HepG2 (cell line): ENCODE data around the gene PYGB. TPM values are rescaled to one million over a fixed set of nuclear protein-coding genes. Genes with fewer than 3 reads are reported as not detected.

Experiments used
- ASH2L ChIP-seq: fragments of 300-600, 200-600 bp; sonication (generic); IDR thresholded peaks from 2 replicates; pipeline ENCODE4 v1.7.0; 2017; ENCODE audit warnings: low read depth, mild to moderate bottlenecking, moderate library complexity, mixed read lengths, low read length; ENCODE audit not compliant: insufficient read length
- ATAD3A ChIP-seq: sonication (generic); formaldehyde crosslinking; IDR thresholded peaks from 2 replicates; pipeline ENCODE4 v1.4.0; 2020; ENCODE audit warnings: missing genetic modification reagents
- ETV6 ChIP-seq: sonication (generic); formaldehyde crosslinking; conservative IDR thresholded peaks from 2 replicates; pipeline ENCODE4 v1.4.0; 2020; ENCODE audit warnings: missing genetic modification reagents
- IRF2 ChIP-seq: IDR thresholded peaks from 2 replicates; pipeline ENCODE4 v1.6.1; 2018; ENCODE audit warnings: missing genetic modification reagents, missing compliant biosample characterization
- JUN ChIP-seq: sonication (generic); formaldehyde crosslinking; IDR thresholded peaks from 2 replicates; pipeline ENCODE4 v1.4.0; 2020; ENCODE audit warnings: mild to moderate bottlenecking, missing genetic modification reagents
- NCOA2 ChIP-seq: sonication (generic); formaldehyde crosslinking; IDR thresholded peaks from 2 replicates; pipeline ENCODE4 v1.8.0; 2022; ENCODE audit warnings: inconsistent platforms
- NFE2 ChIP-seq: sonication (generic); formaldehyde crosslinking; IDR thresholded peaks from 2 replicates; pipeline ENCODE4 v1.4.0; 2020; ENCODE audit warnings: missing genetic modification reagents
- NR2F1 ChIP-seq, 2 experiments: fragments of 450-650 bp in 1 of 2; formaldehyde crosslinking in 1 of 2; IDR thresholded peaks; 2 replicates each; pipeline versions ENCODE4 v1.5.0 to v1.6.1; 2016 to 2020; ENCODE audit warnings: mild to moderate bottlenecking in 1 of 2, missing compliant biosample characterization in 1 of 2, missing genetic modification reagents in 1 of 2, moderate library complexity in 1 of 2
- ONECUT2 ChIP-seq: sonication (generic); formaldehyde crosslinking; IDR thresholded peaks from 2 replicates; pipeline ENCODE4 v1.4.0; 2020; ENCODE audit warnings: missing genetic modification reagents
- SNAPC2 ChIP-seq: sonication (generic); formaldehyde crosslinking; IDR thresholded peaks from 2 replicates; pipeline ENCODE4 v1.8.1; 2022; ENCODE audit warnings: mild to moderate bottlenecking, missing genetic modification reagents
- SP1 ChIP-seq, 2 experiments: fragments of 450-650 bp in 1 of 2; sonication (generic) in 1 of 2; formaldehyde crosslinking in 1 of 2; IDR thresholded peaks; 2 replicates each; pipeline versions ENCODE4 v1.4.0 to v1.6.1; 2016 to 2020; ENCODE audit warnings: missing genetic modification reagents in 1 of 2
- TOPORS ChIP-seq: sonication (generic); formaldehyde crosslinking; IDR thresholded peaks from 2 replicates; pipeline ENCODE4 v1.8.0; 2023; ENCODE audit warnings: mild to moderate bottlenecking, missing genetic modification reagents
- ZBTB1 ChIP-seq: sonication (generic); formaldehyde crosslinking; IDR thresholded peaks from 2 replicates; pipeline ENCODE4 v1.4.0; 2020; ENCODE audit warnings: missing genetic modification reagents, borderline replicate concordance
- ZNF30 ChIP-seq: sonication (generic); formaldehyde crosslinking; IDR thresholded peaks from 2 replicates; pipeline ENCODE4 v1.5.0; 2020; ENCODE audit warnings: mild to moderate bottlenecking, missing genetic modification reagents
- ZNF326 ChIP-seq: sonication (generic); formaldehyde crosslinking; IDR thresholded peaks from 2 replicates; pipeline ENCODE4 v1.4.0; 2020; ENCODE audit warnings: missing genetic modification reagents, borderline replicate concordance
- ZNF552 ChIP-seq: sonication (generic); formaldehyde crosslinking; IDR thresholded peaks from 2 replicates; pipeline ENCODE4 v1.9.0; 2022; ENCODE audit warnings: missing genetic modification reagents, mild to moderate bottlenecking, borderline replicate concordance
- ZNF709 ChIP-seq: sonication (generic); formaldehyde crosslinking; IDR thresholded peaks from 2 replicates; pipeline ENCODE4 v1.5.0; 2020; ENCODE audit warnings: mild to moderate bottlenecking, missing genetic modification reagents
- polyA plus RNA-seq, 8 experiments: library from polyadenylated mRNA; depleted of rRNA in 3 of 8; stranded (reverse) in 7 of 8; unstranded in 1 of 8; fragments of >200 nt; fragmentation: Illumina TruSeq in 4 of 8; extraction: Trizol in 4 of 8; gene quantifications; 2 replicates each; pipeline versions ENCODE4 v1.2.1 to v1.2.3, GENCODE V29; 2011 to 2016; ENCODE audit warnings: low read depth in 4 of 8, missing spikeins in 1 of 8, mixed read lengths in 1 of 8; ENCODE audit not compliant: insufficient read depth in 1 of 8
- total RNA-seq, 5 experiments: library from RNA; depleted of rRNA; stranded (reverse); fragments of >200 nt; fragmentation: Illumina TruSeq; extraction: Trizol; gene quantifications; 2 replicates each; pipeline ENCODE4 v1.2.3, GENCODE V29; 2016; ENCODE audit warnings: low read depth in 1 of 5
- TF ChIP-seq, protein P1 (sequence below): sonication (generic); formaldehyde crosslinking; IDR thresholded peaks from 2 replicates; pipeline ENCODE4 v1.4.0; 2020; ENCODE audit warnings: missing genetic modification reagents
- TF ChIP-seq, protein P2 (sequence below): sonication (generic); formaldehyde crosslinking; IDR thresholded peaks from 2 replicates; pipeline ENCODE4 v1.4.0; 2020; ENCODE audit warnings: missing genetic modification reagents, borderline replicate concordance
- TF ChIP-seq, protein P3 (sequence below): sonication (generic); formaldehyde crosslinking; IDR thresholded peaks from 2 replicates; pipeline ENCODE4 v1.4.0; 2020; ENCODE audit warnings: missing genetic modification reagents
- TF ChIP-seq, protein P4 (sequence below): IDR thresholded peaks from 2 replicates; pipeline ENCODE4 v1.6.1; 2012; ENCODE audit warnings: inconsistent platforms
- TF ChIP-seq, protein P5 (sequence below): sonication (generic); formaldehyde crosslinking; conservative IDR thresholded peaks from 2 replicates; pipeline ENCODE4 v1.8.1; 2023; ENCODE audit warnings: missing genetic modification reagents

The PYGB gene
- total and polyA plus RNA-seq, 2 of the 13 experiments (the other 11 are each of a cell fraction or from before 2014, with no cell fraction given): 24.2 to 86.3 TPM

DNA sequence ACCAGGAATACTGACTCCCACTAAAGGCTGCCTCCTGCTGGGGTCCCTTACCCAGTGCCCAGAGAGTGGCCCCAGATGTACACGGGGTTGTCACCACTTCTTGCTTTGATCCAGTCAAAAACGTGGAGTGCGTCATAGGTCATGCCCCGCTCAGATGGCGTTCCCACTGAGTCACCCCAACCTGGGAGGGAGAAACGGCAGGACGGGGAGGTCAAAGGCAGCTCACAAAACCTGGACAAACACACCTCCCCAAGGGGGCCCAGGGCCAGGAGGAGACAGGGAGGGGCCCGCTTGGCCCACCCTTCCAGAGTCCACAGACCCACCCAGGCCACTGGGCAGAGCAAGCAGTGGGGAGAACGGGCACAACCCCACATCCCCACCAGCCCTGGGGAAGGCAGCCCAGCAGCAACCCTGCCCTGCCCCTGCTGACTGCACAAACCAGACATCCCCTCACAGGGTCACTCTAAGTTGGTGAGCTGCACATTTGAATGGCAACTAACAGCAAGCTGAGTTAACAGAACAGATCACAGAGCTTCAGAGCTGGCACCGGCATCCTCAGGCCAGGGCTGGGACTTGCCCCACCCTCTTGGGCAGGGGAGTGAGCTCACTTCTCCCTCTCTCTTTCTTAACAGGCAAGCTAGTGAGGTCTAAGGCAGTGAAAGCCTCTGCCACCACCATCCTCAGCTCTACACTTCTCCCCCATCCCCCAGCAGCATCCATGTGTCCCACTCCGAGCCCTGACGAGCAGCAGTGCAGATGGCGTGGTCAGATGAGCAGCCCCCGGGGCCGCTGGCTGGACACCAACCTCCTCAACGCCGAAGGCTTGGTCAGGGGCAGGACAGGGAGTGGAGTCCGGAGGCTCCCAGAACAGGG, 61.7 kb downstream of the PYGB start (continued):
- peak; percentile 1 for TF ChIP-seq ASH2L
- TF ChIP-seq NFE2 (CRISPR knock-in tag): peak; percentile 4; the same call in 1 of the 2 replicates
- TF ChIP-seq NCOA2 (CRISPR knock-in tag): no peak
- 0 out of 2 replicates have a peak, but pooled peaks have one; percentile 69 for TF ChIP-seq JUN (CRISPR knock-in tag)
- TF ChIP-seq ZNF552 (CRISPR knock-in tag): no peak
- peak; percentile 35; the same call in 1 of the 2 replicates for TF ChIP-seq IRF2 (CRISPR knock-in tag)
- TF ChIP-seq ZNF709 (CRISPR knock-in tag): no peak
- no peak for TF ChIP-seq ONECUT2 (CRISPR knock-in tag)
- TF ChIP-seq SP1 (IDR thresholded peaks at IDR 0.05): no peak
- peak; percentile 13; the same call in 1 of the 2 replicates for TF ChIP-seq SP1 (CRISPR knock-in tag; IDR thresholded peaks at IDR 0.05)
- TF ChIP-seq NR2F1 (CRISPR knock-in tag; IDR thresholded peaks at IDR 0.05): peak; percentile 84 to 89
- peak; percentile 55; the same call in 1 of the 2 replicates for TF ChIP-seq SNAPC2 (CRISPR knock-in tag)
- TF ChIP-seq, protein P1, sequence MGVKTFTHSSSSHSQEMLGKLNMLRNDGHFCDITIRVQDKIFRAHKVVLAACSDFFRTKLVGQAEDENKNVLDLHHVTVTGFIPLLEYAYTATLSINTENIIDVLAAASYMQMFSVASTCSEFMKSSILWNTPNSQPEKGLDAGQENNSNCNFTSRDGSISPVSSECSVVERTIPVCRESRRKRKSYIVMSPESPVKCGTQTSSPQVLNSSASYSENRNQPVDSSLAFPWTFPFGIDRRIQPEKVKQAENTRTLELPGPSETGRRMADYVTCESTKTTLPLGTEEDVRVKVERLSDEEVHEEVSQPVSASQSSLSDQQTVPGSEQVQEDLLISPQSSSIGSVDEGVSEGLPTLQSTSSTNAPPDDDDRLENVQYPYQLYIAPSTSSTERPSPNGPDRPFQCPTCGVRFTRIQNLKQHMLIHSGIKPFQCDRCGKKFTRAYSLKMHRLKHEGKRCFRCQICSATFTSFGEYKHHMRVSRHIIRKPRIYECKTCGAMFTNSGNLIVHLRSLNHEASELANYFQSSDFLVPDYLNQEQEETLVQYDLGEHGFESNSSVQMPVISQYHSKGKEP (CRISPR knock-in tag): 0 out of 2 replicates have a peak, but pooled peaks have one; percentile 41
- TF ChIP-seq, protein P2, sequence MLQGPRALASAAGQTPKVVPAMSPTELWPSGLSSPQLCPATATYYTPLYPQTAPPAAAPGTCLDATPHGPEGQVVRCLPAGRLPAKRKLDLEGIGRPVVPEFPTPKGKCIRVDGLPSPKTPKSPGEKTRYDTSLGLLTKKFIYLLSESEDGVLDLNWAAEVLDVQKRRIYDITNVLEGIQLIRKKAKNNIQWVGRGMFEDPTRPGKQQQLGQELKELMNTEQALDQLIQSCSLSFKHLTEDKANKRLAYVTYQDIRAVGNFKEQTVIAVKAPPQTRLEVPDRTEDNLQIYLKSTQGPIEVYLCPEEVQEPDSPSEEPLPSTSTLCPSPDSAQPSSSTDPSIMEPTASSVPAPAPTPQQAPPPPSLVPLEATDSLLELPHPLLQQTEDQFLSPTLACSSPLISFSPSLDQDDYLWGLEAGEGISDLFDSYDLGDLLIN: no peak
- TF ChIP-seq ZBTB1: no peak
- TF ChIP-seq, protein P3, sequence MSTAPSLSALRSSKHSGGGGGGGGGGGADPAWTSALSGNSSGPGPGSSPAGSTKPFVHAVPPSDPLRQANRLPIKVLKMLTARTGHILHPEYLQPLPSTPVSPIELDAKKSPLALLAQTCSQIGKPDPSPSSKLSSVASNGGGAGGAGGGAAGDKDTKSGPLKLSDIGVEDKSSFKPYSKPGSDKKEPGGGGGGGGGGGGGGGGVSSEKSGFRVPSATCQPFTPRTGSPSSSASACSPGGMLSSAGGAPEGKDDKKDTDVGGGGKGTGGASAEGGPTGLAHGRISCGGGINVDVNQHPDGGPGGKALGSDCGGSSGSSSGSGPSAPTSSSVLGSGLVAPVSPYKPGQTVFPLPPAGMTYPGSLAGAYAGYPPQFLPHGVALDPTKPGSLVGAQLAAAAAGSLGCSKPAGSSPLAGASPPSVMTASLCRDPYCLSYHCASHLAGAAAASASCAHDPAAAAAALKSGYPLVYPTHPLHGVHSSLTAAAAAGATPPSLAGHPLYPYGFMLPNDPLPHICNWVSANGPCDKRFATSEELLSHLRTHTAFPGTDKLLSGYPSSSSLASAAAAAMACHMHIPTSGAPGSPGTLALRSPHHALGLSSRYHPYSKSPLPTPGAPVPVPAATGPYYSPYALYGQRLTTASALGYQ: no peak; the same call in 1 of the 2 replicates
- TF ChIP-seq ZNF30 (CRISPR knock-in tag): no peak
- TF ChIP-seq, protein P4, sequence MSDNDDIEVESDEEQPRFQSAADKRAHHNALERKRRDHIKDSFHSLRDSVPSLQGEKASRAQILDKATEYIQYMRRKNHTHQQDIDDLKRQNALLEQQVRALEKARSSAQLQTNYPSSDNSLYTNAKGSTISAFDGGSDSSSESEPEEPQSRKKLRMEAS: no peak; the same call in 1 of the 2 replicates
- TF ChIP-seq ATAD3A (CRISPR knock-in tag): no peak
- TF ChIP-seq ZNF326 (CRISPR knock-in tag): no peak
- TF ChIP-seq, protein P5, sequence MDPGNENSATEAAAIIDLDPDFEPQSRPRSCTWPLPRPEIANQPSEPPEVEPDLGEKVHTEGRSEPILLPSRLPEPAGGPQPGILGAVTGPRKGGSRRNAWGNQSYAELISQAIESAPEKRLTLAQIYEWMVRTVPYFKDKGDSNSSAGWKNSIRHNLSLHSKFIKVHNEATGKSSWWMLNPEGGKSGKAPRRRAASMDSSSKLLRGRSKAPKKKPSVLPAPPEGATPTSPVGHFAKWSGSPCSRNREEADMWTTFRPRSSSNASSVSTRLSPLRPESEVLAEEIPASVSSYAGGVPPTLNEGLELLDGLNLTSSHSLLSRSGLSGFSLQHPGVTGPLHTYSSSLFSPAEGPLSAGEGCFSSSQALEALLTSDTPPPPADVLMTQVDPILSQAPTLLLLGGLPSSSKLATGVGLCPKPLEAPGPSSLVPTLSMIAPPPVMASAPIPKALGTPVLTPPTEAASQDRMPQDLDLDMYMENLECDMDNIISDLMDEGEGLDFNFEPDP (CRISPR knock-in tag): no peak
- no peak for TF ChIP-seq TOPORS (CRISPR knock-in tag)
- TF ChIP-seq ETV6 (CRISPR knock-in tag): no peak
